Measurements from ENCODE around the gene CHN1.

The CHN1 gene

GRCh38 chr2:174765576-174765975, 239.6 kb downstream of the CHN1 start:
- Histone ChIP-seq H3K9me3 (ENCODE audit: severe bottlenecking) (no peaks in the 10 kb centered on the region), H3K4me3 (ENCODE audit: severe bottlenecking) (no peak overlapping the region), H3K27me3 (ENCODE audit: insufficient read depth, poor library complexity, severe bottlenecking) (no peaks in the 10 kb centered on the region), H3K36me3 (ENCODE audit: low read depth) (no peaks in the 10 kb centered on the region), H3K27ac (ENCODE audit: poor library complexity, severe bottlenecking) (no peak overlapping the region), H3K4me1 (ENCODE audit: insufficient read depth, poor library complexity, severe bottlenecking) (no peaks in the 10 kb centered on the region)
- DNase-seq (ENCODE audit: low spot score) (no peak), ATAC-seq (ENCODE audit: low read depth) (no peak)
- TF ChIP-seq, protein P1, sequence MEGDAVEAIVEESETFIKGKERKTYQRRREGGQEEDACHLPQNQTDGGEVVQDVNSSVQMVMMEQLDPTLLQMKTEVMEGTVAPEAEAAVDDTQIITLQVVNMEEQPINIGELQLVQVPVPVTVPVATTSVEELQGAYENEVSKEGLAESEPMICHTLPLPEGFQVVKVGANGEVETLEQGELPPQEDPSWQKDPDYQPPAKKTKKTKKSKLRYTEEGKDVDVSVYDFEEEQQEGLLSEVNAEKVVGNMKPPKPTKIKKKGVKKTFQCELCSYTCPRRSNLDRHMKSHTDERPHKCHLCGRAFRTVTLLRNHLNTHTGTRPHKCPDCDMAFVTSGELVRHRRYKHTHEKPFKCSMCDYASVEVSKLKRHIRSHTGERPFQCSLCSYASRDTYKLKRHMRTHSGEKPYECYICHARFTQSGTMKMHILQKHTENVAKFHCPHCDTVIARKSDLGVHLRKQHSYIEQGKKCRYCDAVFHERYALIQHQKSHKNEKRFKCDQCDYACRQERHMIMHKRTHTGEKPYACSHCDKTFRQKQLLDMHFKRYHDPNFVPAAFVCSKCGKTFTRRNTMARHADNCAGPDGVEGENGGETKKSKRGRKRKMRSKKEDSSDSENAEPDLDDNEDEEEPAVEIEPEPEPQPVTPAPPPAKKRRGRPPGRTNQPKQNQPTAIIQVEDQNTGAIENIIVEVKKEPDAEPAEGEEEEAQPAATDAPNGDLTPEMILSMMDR (IDR thresholded peaks at IDR 0.05; ENCODE audit: poor library complexity, severe bottlenecking), result no peak

DNA sequence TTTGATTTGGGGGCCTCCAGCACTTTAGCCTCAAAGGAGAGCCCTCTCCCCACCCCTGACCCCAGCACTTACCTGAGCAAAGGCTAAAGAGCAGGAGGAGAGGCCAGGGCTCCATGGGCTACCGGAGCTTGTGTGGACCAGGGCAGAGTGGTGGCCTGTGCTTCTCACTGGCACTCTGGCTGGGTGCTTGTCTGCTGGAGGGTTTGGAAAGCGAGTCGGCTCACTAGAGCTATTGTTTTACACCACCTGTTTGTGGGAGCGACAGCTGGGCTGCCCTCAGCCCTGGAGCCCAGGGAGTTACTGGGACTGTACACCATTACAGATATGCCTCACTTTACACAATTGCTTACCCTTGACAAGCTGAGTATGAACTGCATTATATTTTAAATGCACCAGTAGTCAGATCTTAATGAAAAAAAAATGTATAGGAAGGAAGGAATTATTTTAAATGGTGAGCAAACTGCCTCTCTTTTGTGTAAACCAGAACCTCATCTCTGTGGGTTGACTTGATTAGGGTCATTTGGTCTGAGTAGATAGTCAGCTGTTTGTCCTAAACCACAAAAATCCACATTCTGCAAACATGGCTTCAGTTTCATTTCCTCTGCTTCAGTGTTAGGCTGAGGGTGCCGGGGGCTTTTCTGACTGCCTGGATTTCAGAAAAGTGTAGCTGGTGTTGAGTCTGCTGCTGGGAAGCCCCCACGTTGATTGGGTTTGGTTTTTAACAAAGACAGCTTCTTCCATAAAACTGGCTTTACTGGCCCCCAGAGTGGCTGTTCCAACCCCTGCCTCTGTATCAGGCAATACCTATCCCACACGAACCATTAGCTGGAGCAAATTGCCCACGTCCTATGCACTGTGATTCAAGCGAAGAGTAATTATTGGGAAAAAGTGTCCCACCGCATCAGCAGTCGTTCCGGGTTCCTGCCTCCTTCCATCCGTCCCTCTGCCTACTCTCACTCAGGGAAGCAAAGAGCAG, 240.6 kb downstream of the CHN1 start, which contains the start of gene CHRNA1:
Gene CHRNA1, minus strand, starts transcription at position 193 of the 976 bp plus-strand sequence. Its CDS starts 78 bp downstream, at position 115.
- H3K4me3 ChIP-seq (ENCODE audit: severe bottlenecking), result no peak within 1 kb of the TSS
- TF ChIP-seq, protein P1 (IDR thresholded peaks at IDR 0.05; ENCODE audit: poor library complexity, severe bottlenecking), result no peak
- DNase-seq (ENCODE audit: low spot score) (no peak), ATAC-seq (ENCODE audit: low read depth) (0 out of 3 replicates have a peak, but pooled peaks have one; percentile 14)
- H3K27ac ChIP-seq (ENCODE audit: poor library complexity, severe bottlenecking), result no peak within 1 kb of the TSS
- H3K9me3 ChIP-seq (ENCODE audit: severe bottlenecking), result no peaks in the 10 kb centered on the region
- H3K27me3 ChIP-seq (ENCODE audit: insufficient read depth, poor library complexity, severe bottlenecking), result no peaks in the 10 kb centered on the region
- H3K36me3 ChIP-seq (ENCODE audit: low read depth), result no peaks in the 10 kb centered on the region
- H3K4me1 ChIP-seq (ENCODE audit: insufficient read depth, poor library complexity, severe bottlenecking), result no peaks in the 10 kb centered on the region

GRCh38 chr2:174763780-174764179, 241.4 kb downstream of the CHN1 start:
- ATAC-seq (ENCODE audit: low read depth) (peak; percentile 29), DNase-seq (ENCODE audit: low spot score) (no peak)
- Histone ChIP-seq H3K36me3 (ENCODE audit: low read depth) (no peaks in the 10 kb centered on the region), H3K4me3 (ENCODE audit: severe bottlenecking) (no peak overlapping the region), H3K4me1 (ENCODE audit: insufficient read depth, poor library complexity, severe bottlenecking) (no peaks in the 10 kb centered on the region), H3K9me3 (ENCODE audit: severe bottlenecking) (no peaks in the 10 kb centered on the region), H3K27ac (ENCODE audit: poor library complexity, severe bottlenecking) (no peak overlapping the region), H3K27me3 (ENCODE audit: insufficient read depth, poor library complexity, severe bottlenecking) (no peaks in the 10 kb centered on the region)
- TF ChIP-seq, protein P1 (IDR thresholded peaks at IDR 0.05; ENCODE audit: poor library complexity, severe bottlenecking), result no peak

GRCh38 chr2:174762464-174762863, 242.7 kb downstream of the CHN1 start:
- H3K4me1 ChIP-seq (ENCODE audit: insufficient read depth, poor library complexity, severe bottlenecking), result no peaks in the 10 kb centered on the region
- no peak for ATAC-seq (ENCODE audit: low read depth)

More at GRCh38 chr2:174762464-174762863, 242.7 kb downstream of the CHN1 start:
- Histone ChIP-seq H3K36me3 (ENCODE audit: low read depth) (no peaks in the 10 kb centered on the region), H3K27ac (ENCODE audit: poor library complexity, severe bottlenecking) (no peak overlapping the region), H3K4me3 (ENCODE audit: severe bottlenecking) (no peak overlapping the region), H3K9me3 (ENCODE audit: severe bottlenecking) (no peaks in the 10 kb centered on the region), H3K27me3 (ENCODE audit: insufficient read depth, poor library complexity, severe bottlenecking) (no peaks in the 10 kb centered on the region)
- TF ChIP-seq, protein P1 (IDR thresholded peaks at IDR 0.05; ENCODE audit: poor library complexity, severe bottlenecking), result no peak
- no peak for DNase-seq (ENCODE audit: low spot score)

All from RWPE2 (cell line).